GM18517 (cell line): ENCODE data around the gene KAT2B.

Experiments
- ATAC-seq: cut with Tn5 transposase; IDR thresholded peaks from one replicate; pipeline ENCODE4 v1.9.1; 2021; ENCODE audit warnings: mild to moderate bottlenecking, moderate library complexity; ENCODE audit not compliant: unreplicated experiment

The KAT2B gene

DNA sequence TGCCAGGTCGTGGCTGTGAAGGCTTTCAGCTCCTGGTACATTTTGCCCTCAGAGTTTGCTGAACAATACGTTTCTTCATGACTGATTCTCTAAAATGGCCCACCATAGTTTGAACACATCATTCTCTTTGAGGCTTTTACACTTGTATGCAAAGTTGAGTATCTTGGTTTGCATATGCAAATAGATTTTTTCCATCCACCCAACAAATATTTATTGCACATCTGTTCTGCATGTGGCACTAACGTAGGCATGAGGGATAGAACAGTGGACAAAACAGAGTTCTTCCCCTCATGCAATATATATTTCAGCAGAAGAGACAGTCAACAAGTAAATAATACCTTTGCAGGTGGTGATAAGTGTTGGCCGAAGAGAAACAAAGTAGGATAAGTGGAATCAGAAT, 55.2 kb downstream of the KAT2B start:
- no peak for ATAC-seq

- ATAC-seq: no peak
Measured at GRCh38 chr3:20096135-20096685, 56.0 kb downstream of the KAT2B start.

- no peak for ATAC-seq
Measured at GRCh38 chr3:20097015-20097414, 56.8 kb downstream of the KAT2B start.

DNA sequence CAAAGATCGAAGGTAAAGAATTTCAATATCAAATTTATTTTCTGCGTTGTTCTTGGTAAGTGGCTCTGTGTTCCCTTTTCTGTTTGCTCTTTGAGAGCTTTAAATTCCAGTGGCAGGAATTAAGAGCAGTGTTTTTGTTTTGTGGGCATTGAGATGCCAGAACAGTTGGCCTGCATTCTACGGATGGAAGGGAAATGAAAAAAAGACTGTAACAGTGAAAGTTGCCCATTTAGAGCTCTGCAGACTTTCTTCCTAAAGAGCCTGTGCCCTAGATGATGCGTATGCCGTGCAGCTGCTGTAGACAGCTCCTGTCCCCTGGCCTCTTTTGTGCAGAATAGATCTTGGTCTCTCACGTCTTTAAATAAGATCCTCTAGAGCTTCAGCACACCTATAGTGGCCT, 58.8 kb downstream of the KAT2B start:
- no peak for ATAC-seq

DNA sequence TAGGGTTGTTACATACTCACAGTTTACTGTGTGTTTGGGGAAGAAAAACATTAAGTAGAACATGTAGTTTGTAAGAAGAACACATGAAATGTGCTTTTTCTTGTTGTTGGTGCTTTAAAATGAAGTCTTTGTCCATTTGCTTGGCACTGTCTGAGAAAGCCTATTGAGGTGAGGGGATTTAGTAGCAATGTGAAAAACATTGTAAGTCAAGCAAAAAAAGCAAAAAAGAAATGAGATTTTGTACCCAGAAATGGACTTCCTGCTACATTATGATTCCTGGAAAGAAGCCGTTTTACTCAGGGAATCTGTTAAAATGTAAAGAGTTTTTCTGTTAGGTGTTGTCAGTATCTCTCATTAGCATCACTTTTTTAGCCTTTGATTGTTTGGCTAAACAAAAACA, 59.9 kb downstream of the KAT2B start:
- ATAC-seq: no peak

GRCh38 chr3:20101041-20101440, 60.8 kb downstream of the KAT2B start:
- ATAC-seq: no peak

GRCh38 chr3:20103731-20104130, 63.5 kb downstream of the KAT2B start:
- ATAC-seq: peak; percentile 36

DNA sequence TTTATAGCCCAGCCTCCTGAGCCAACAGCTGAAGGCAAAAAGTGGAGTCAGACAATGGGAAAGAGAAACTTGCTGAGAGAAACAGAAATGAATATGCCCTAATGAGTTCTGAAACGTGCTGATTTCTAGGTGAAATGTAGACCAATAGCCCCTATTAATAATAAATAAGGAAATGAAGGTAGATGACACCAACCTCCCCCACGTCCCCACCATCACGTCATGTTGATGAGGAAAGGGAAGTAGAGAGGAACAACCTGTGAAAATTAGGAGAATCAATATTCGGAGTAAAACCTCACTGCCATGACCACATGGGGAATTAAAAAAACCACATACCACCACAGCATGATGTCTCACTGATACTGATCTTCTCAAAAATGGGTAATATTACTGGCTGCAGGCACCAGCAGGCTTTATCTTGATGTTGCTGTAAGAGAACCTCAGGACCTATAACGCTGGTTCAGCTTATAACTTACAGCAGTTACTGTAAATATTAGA, 64.0 kb downstream of the KAT2B start:
- ATAC-seq: peak; percentile 67

DNA sequence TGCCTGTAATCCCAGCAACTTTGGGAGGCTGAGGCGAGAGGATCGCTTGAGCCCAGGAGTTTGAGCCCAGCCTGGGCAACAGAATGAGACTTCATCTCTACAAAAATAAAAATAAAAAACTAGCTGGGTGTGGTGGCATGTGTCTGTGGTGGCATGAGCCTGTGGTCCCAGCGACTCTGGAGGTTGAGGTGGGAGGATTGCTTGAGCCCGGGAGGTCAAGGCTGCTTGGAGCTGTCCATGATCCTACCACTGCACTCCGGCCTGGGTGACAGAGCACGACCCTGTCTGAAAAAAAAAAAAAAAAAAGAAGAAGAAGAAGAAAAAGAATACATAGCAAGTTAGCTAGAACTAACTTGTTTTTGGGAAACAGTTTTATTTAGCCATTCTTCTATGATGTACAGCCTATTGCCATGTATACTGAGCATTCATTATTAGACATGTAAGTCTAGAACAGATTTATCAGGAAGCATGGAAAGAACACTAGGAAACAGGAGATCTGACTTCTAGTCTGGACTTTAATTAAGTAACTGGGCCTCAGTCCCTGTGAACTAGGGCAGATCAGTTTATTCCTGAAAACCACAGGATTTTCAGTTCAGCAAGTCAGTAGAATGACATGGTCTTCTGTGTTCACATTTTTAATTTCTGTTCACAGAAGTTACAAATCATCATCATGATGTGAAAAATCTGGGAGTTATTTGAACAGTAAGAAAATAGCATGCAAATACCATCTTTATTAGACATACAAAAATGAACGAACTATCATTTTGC, 65.5 kb downstream of the KAT2B start:
- ATAC-seq: no peak

- ATAC-seq: no peak
Measured at GRCh38 chr3:20107722-20108121, 67.5 kb downstream of the KAT2B start.

- no peak for ATAC-seq
Measured at GRCh38 chr3:20108869-20109268, 68.6 kb downstream of the KAT2B start.

DNA sequence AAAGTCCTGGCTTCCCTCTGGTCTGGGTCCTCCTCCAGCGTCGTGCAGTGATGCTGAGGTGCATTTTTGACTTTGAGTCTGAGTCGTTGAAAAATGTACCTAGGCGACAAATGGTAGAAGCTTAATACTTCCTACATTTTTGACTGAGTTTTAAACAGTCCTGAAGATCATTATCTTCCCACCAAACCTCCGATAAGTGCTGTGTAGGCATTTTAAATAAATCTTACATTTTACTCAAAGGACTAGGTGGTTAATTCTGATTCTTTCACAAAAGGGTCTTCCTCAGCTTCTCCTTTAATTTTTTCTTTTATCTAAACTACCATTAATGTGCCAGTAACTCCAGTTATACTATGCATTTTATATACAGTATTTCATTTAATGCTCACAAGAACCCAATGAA, 70.6 kb downstream of the KAT2B start:
- ATAC-seq: no peak

DNA sequence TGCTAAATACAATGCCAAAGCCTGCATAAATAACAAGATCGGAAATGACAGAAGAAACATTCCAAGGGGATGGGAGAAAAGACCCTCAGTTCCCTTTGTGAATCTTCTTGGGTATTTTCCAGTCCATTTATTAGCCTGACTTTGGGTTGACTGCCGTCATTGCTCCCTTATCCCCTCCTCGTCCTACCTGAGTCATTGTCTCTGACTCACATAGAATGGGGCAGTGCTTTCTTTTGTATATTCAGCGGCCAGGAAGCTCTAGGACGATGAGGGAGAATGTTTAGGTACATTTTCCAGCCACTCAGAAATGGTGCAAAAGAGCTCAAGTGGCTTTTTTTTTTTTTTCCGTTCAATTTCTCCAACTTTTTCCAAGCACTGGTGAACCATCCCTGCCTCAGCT, 71.6 kb downstream of the KAT2B start:
- no peak for ATAC-seq

- ATAC-seq: no peak
Measured at GRCh38 chr3:20121088-20121487, 80.8 kb downstream of the KAT2B start.

DNA sequence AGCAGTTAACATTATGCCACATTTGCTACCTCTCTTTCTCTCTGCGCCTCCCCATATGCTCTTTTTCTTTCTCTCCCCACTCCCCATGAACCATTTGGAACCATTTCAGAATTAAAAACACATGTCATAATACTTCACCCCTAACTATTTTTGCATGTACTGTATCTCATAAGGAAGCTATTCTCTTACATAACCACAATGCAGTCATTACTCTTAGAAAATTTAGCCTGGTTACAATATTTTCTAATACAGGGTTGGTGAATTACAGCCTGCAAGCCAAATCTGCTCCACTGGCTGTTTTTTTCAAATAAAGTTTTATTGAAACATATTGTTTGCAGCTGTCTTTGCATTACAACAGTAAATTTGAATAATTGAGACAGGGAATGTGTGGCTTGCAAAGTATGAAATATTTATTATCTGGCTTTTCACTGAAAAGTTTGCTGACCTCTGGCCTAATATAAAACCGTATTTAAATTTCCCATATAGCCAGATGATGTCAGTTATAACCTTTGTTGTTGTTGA, 82.9 kb downstream of the KAT2B start:
- ATAC-seq: no peak

DNA sequence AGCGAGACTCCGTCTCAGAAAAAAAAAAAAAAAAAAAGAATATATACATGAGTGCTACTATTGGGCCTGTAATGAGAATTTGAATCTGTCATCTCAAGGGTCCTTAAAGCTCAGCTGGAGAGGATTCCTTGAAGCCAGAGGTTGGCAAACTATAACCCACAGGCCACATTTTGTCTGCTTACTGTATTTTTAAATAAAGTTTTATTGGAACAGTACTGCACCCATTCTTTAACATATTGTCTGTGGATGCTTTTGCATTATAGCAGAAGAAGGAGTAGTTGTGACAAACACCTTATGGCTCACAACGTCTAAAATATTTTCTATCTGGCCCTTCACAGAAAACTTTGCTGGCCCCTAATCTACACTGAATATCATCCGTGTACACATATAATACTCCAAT, 85.0 kb downstream of the KAT2B start:
- ATAC-seq: no peak

DNA sequence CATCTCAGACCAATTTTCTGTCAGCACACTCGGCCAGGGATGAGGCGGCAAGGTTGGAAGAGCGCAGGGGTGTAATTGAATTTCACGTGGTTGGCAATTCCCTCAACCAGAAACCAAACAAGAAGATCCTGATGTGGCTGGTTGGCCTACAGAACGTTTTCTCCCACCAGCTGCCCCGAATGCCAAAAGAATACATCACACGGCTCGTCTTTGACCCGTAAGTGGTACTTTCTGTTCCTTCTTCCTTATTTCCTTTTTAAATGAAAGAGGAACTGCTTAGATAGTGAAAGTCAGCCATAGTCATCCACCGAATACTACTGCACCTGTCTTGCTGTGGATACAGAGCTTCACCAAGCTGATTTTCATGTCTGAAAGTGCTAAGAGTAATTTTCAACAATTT, 85.7 kb downstream of the KAT2B start:
- ATAC-seq: peak; percentile 100

GRCh38 chr3:20128358-20128757, 88.1 kb downstream of the KAT2B start:
- ATAC-seq: no peak

GRCh38 chr3:20130106-20130505, 89.9 kb downstream of the KAT2B start:
- ATAC-seq: no peak

DNA sequence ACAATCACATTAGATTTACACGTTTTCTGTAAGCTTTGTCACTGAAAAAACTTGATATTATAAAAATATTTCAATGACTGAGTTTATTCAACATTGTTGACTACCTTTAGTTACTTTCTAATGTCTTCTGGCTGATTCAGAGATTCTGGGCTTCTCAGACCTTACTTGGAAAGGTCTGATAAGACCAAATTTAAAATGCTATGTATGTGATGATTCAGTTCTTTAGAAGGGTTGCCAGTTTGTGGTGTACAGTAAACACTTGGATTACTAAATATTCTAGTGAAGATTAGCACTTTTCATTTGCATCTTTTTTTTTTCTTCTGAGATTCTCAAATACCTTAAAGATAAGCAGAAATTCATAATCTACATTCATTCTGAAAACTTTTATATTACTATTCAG, 96.0 kb downstream of the KAT2B start:
- no peak for ATAC-seq

- no peak for ATAC-seq
Measured at GRCh38 chr3:20137647-20138046, 97.4 kb downstream of the KAT2B start.

- ATAC-seq: no peak
Measured at GRCh38 chr3:20140881-20141280, 100.6 kb downstream of the KAT2B start.
